GM21526 (cell line): Measurements from ENCODE around the gene MAP2K5.

ENCODE experiments used
- ATAC-seq: cut with Tn5 transposase; IDR thresholded peaks from one replicate; pipeline ENCODE4 v1.9.1; 2021; ENCODE audit warnings: moderate library complexity; ENCODE audit not compliant: unreplicated experiment, low FRiP score

MAP2K5 gene

GRCh38 chr15:67829647-67830504 lies 287.4 kb downstream of the MAP2K5 start:
- no peak for ATAC-seq

GRCh38 chr15:67831363-67831762 lies 288.9 kb downstream of the MAP2K5 start:
- ATAC-seq, result no peak

GRCh38 chr15:67832031-67832551 lies 289.6 kb downstream of the MAP2K5 start:
- ATAC-seq, result no peak

GRCh38 chr15:67832897-67833709 lies 290.6 kb downstream of the MAP2K5 start:
- no peak for ATAC-seq

DNA sequence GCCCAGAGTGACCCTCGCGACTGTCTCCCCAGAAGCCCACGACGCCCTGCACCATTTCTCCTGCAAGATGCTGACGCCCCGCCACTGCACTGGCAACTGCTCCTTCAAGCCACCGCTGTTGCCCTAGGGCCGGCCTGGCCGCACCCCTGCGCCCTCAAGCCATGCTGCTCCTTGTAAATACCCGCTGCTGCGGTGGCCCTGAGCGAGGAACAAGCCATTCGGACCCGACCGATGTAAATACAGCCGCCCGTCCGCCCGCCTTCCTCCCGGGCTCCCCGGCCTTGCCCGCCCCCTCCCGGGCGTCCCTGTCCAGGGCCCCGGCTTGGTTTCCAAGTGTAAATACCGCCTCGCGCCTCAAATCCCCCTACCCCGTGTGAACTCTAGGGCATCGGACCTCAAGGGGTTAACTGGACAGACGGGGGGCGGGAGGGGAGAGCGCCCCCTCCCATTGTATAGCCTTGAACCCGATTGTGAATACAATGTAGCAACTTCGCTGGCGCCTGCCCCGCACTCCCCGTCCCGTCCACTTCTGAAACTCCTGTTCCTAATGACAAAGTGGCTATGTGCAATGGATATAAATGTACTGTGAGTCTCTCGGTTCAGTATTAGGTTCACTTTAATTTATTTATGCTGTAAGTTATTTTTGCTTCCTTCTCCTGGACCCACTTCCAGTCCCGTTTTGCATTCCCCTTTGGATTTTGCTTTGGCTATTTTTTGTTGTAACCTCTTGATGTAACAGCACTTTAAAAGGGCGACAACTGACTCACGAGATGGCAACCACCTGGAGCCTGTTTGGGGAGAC lies 291.4 kb downstream of the MAP2K5 start:
- no peak for ATAC-seq

DNA sequence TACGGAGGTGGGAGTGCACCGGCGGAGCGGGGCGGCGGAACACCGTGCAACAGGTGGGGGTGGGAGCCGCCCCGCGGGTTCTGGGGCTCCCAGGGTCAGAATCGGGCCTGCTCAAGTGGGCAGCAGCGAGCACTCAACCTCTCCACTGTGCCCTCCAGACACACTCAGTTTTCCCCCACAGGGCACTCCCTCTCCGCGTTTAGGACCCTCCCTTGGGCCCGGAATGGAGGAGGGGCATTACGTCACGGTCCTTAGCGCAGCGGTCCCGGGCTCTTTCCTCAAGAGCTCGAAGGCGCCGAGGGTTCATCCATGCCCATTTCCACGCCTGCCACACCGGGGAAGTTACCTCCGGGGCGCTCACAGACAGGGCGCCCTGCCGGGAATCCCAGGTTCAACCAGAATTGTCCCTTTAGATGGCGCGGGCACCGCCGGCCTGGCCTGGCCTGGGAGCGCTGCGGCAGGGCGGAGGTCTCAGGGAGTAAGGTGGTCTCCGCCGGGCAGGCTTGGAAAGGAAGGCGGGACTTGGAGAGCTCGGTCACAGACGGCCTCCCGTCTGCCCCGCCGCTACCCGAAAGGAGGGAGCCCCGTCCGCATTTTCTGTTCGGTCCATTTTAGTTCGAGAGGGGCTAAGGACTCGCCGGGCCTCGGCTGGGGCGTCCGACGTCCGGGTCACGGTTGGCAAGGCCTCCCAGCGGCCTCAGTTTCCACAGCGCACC lies 292.2 kb downstream of the MAP2K5 start:
- no peak for ATAC-seq

GRCh38 chr15:67835297-67836133 lies 293.0 kb downstream of the MAP2K5 start:
- no peak for ATAC-seq

DNA sequence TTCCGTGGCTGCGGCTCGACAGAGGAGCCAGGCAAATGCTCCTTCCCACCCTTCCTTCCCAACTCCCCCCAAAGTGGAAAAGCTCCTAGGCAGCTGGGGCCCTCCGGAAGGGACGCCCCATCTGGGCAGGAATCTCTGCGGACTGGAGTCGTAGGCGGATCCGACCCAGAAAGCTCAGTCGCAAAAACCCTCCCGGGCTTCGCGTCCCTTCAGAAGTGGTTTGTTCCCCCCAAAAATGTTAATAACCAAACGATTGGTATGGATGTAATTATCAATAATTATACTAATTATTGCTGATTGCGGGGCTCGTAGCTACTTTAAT lies 293.6 kb downstream of the MAP2K5 start:
- no peak for ATAC-seq

DNA sequence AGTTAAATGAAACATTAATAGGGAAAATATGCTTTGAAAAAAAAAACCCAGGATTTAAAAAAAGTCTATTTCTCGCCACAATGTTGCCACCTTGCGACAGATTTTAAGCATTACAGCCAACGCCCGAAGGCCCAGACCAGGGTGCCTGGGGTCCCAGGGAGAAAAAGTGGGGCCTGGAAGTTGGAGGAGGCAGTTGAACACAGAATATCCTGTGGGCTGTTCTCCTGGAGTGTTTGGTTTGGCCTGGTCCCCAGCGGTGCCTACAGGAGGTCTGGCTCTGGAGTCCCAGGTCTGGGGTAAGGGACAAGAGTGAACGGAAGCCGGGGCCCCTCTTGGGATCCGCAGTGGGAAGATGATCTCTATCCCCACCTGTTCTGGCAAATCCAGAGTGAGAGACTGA lies 294.0 kb downstream of the MAP2K5 start:
- no peak for ATAC-seq

DNA sequence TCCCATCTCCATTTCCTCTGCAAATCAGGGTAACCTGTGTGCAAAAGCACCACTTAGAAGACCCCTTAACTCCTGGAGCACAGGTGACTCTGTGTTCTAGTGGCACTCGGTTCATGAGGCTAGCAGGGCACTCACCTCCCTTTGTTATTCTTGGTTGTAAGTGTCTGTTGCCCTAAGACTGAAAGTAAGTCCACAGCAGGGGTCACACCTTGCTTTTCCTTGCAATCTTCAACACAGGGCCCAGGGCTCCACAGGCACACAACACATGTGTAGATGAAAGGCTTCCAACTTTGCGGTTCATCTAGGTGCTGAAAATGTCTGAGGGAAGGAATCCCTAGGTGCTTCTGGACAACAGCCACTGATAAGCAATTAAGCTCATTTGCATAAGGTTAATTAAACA lies 294.5 kb downstream of the MAP2K5 start:
- ATAC-seq, result no peak

GRCh38 chr15:67838789-67839332 lies 296.4 kb downstream of the MAP2K5 start:
- ATAC-seq, result no peak

DNA sequence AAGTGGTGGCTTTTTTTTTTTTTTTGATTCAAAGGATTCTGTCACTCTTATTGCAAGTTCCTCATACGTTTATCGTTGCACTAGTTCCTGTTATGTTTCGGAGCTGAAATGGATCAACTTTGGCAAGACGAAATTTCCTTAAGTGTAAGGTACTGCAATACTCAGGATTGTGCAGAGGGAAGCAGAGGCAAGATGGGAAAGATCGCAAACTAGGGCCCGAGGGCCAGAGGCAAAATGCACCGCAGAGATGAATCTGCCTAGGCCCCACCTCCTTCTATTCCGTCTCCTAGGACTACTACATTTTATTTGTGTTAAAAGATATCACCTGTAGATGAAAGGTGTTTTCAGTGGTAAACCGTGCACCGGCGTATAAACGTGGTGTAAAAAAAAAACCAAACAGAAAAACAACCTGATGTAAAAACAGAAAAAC lies 297.0 kb downstream of the MAP2K5 start:
- ATAC-seq, result peak; percentile 18

DNA sequence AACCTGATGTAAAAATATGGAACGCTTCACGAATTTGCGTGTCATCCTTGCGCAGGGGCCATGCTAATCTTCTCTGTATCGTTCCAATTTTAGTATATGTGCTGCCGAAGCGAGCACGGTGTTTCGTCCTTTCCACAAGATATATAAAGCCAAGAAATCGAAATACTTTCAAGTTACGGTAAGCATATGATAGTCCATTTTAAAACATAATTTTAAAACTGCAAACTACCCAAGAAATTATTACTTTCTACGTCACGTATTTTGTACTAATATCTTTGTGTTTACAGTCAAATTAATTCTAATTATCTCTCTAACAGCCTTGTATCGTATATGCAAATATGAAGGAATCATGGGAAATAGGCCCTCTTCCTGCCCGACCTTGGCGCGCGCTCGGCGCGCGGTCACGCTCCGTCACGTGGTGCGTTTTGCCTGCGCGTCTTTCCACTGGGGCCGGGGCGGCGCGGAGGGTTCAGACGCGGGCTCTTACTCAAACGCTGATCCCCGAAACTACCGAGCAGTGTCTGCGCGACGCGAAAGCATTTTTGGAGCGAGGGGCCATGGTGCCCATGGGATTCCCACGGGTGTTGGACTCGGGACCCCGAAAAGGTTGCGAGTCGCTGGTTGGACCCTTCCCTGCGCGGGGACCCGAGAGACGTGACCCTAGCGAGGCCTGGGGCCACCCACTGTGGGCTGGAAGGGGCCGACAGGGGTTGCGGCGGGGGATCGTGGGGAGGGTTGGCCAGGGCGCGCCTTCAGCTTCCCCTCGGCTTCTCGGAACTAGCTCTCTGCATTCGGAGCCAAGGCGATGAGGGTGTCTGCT lies 297.6 kb downstream of the MAP2K5 start, which contains the start of gene RNU6-1:
Gene RNU6-1 (minus strand): TSS at position 117 of the 820 bp plus-strand sequence.
- ATAC-seq, result peak; percentile 73

DNA sequence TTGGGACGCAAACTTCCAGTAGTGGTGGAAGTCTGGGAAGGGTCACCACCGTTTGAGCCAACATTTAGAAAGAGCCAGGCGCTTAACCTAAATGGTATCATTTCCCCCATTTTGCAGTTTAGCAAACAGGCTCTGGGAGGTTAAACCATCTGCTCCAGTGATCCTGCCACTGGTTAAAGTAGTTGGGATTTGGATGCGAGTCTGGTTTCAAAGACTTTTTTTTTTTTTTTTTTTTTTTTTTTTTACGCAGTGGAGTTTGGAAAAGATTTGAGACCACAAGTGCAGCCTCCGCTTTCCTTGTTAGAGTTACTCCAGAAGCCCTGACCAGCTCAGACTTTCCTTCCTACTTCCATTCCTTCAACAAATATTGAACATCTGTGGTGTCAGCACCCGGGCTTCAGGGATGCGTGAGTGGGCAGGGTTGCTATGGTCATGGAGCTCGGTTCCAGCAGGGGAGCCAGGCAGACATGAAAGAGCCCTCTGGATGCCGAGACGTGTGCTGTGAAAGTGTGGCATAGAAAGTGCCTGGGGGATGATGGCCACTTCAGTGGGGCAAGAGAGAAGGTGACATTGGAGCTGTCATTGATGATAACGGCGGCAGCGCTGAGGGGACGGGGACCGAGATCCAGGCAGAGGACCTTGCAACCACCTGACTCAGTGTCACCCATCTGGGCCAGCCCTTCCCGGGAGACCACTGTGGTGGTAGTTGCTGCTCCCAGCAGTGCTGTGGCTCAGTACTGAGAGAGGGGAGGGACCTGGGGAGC lies 298.4 kb downstream of the MAP2K5 start:
- no peak for ATAC-seq

DNA sequence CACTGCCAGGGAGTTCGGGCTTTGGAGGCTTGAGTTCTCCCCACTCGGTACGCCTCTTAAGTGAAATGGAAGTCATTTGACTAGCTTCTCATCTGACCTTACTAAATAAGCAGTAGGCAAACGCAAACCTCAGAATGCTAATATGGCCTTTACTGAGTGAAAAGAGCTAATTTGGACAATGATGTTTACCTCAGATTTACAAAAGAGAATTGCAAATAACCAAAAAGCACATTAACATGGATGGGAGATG lies 298.9 kb downstream of the MAP2K5 start:
- ATAC-seq, result no peak

GRCh38 chr15:67843092-67843501 lies 300.6 kb downstream of the MAP2K5 start:
- ATAC-seq, result no peak

GRCh38 chr15:67843571-67844387 lies 301.3 kb downstream of the MAP2K5 start:
- no peak for ATAC-seq
